Measurements from ENCODE around the gene HERC3. TPM values are rescaled to one million over a fixed set of nuclear protein-coding genes. Genes with fewer than 3 reads are reported as not detected.

The HERC3 gene
- total and polyA plus RNA-seq, 2 donors (not counting 1 experiment from before 2014, with no cell fraction given): 24.0 to 78.1 TPM

- H2AFZ ChIP-seq (ENCODE audit: insufficient read depth, low read depth, low read length, poor library complexity, severe bottlenecking): no peak overlapping the region
Observed at GRCh38 chr4:88604978-88605678, 12.8 kb downstream of the HERC3 start.

More at GRCh38 chr4:88604978-88605678, 12.8 kb downstream of the HERC3 start:
- Histone ChIP-seq H3K9me3 (ENCODE audit: control extremely low read depth in 1 of 3, control insufficient read depth in 2 of 3, insufficient read depth in 1 of 3, low read length in 2 of 3) (peaks cover 0 to 6% (median 2%) of the 10 kb centered on the region in 3 donors), H3K4me2 (replicated peaks; ENCODE audit: low read depth, low read length, poor library complexity, severe bottlenecking) (no peak overlapping the region), H3K4me3 (ENCODE audit: control extremely low read depth in 1 of 5, extremely low read depth in 1 of 5, insufficient read depth in 1 of 5, low read depth in 2 of 5, low read length in 4 of 5) (no peak overlapping the region), H3K9ac (ENCODE audit: low read length) (no peak overlapping the region), H3K27ac (ENCODE audit: low read length in 2 of 2) (no peak overlapping the region), H3K36me3 (replicated peaks in 1 of 2; ENCODE audit: control extremely low read depth in 1 of 2, control insufficient read depth in 1 of 2, extremely low read depth in 1 of 2, insufficient read depth in 2 of 2, low read length in 1 of 2) (peaks cover 19 to 33% of the 10 kb centered on the region in 2 experiments), H3K4me1 (ENCODE audit: control insufficient read depth in 2 of 2, insufficient read depth in 2 of 2, low read length in 2 of 2) (peaks cover 11 to 13% of the 10 kb centered on the region in 2 donors), H4K20me1 (ENCODE audit: control insufficient read depth, insufficient read depth, low read length, poor library complexity, severe bottlenecking) (peaks cover 49% of the 10 kb centered on the region), H3K27me3 (replicated peaks in 1 of 4; ENCODE audit: control extremely low read depth in 1 of 4, control insufficient read depth in 3 of 4, insufficient read depth in 4 of 4, low read length in 3 of 4) (no peaks in the 10 kb centered on the region), H3K79me2 (ENCODE audit: control insufficient read depth, insufficient read depth, low read length) (peaks cover 77% of the 10 kb centered on the region)
- POLR2A ChIA-PET: no interaction called here
- Mint-ChIP-seq H3K4me1 (peaks cover 33% of the 10 kb centered on the region), H3K27me3 (no peaks in the 10 kb centered on the region), H3K4me3 (no peak overlapping the region), H3K9me3 (ENCODE audit: insufficient read depth) (peaks cover 2% of the 10 kb centered on the region), H3K27ac (no peak overlapping the region)
- TF ChIP-seq EZH2 (IDR thresholded peaks at IDR 0.05; ENCODE audit: borderline replicate concordance, insufficient read depth, low read depth, low read length, poor library complexity, severe bottlenecking): no peak
- no peak for TF ChIP-seq CTCF (IDR thresholded peaks at IDR 0.05)
- intact Hi-C loops (cut with micrococcal nuclease): no loop called here
- ATAC-seq (ENCODE audit: low read depth) (no peak), DNase-seq (no peak)
- whole genome bisulfite sequencing (ENCODE audit: insufficient coverage): 100% methylated on average over 1 of the region's 1 CpG
- CTCF ChIA-PET: no interaction called here
